ENCODE results near the gene NUCKS1.
"Not testable (repeated sequence)": the region's sequence is repeated elsewhere in the genome, so short reads cannot be mapped to it uniquely, and the experiment has no call there.

Gene NUCKS1

GRCh38 chr1:205733438-205734175 lies 16.4 kb downstream of the NUCKS1 start:
- no peak for DNase-seq (ENCODE audit: low read depth, low spot score)

GRCh38 chr1:205729945-205730610 lies 19.9 kb downstream of the NUCKS1 start:
- no peak for DNase-seq (ENCODE audit: low read depth, low spot score)

- no peak for DNase-seq (ENCODE audit: low read depth, low spot score)
These were observed 23.3 kb downstream of the NUCKS1 start for GRCh38 chr1:205726619-205727125.

GRCh38 chr1:205725514-205725913 lies 24.5 kb downstream of the NUCKS1 start:
- no peak for DNase-seq (ENCODE audit: low read depth, low spot score)

- not testable (repeated sequence) for DNase-seq (ENCODE audit: low read depth, low spot score)
These were observed 29.2 kb downstream of the NUCKS1 start for GRCh38 chr1:205720740-205721139.

- no peak for DNase-seq (ENCODE audit: low read depth, low spot score)
These were observed 30.2 kb downstream of the NUCKS1 start for GRCh38 chr1:205719762-205720161.

GRCh38 chr1:205719015-205719414 lies 31.0 kb downstream of the NUCKS1 start:
- DNase-seq (ENCODE audit: low read depth, low spot score) = no peak

GRCh38 chr1:205716371-205717132 lies 33.4 kb downstream of the NUCKS1 start:
- DNase-seq (ENCODE audit: low read depth, low spot score) = no peak

GRCh38 chr1:205715628-205716027 lies 34.4 kb downstream of the NUCKS1 start:
- no peak for DNase-seq (ENCODE audit: low read depth, low spot score)

- no peak for DNase-seq (ENCODE audit: low read depth, low spot score)
These were observed 35.1 kb downstream of the NUCKS1 start for GRCh38 chr1:205714906-205715246.

GRCh38 chr1:205714190-205714905 lies 35.6 kb downstream of the NUCKS1 start:
- no peak for DNase-seq (ENCODE audit: low read depth, low spot score)

GRCh38 chr1:205711105-205712048 lies 38.6 kb downstream of the NUCKS1 start:
- peak; percentile 30 for DNase-seq (ENCODE audit: low read depth, low spot score)

GRCh38 chr1:205710201-205711062 lies 39.5 kb downstream of the NUCKS1 start:
- no peak for DNase-seq (ENCODE audit: low read depth, low spot score)

- DNase-seq (ENCODE audit: low read depth, low spot score) = no peak
These were observed 40.3 kb downstream of the NUCKS1 start for GRCh38 chr1:205709640-205710039.

GRCh38 chr1:205709059-205709398 lies 41.0 kb downstream of the NUCKS1 start:
- DNase-seq (ENCODE audit: low read depth, low spot score) = no peak

- DNase-seq (ENCODE audit: low read depth, low spot score) = no peak
These were observed 43.1 kb downstream of the NUCKS1 start for GRCh38 chr1:205706601-205707502.

- no peak for DNase-seq (ENCODE audit: low read depth, low spot score)
These were observed 45.1 kb downstream of the NUCKS1 start for GRCh38 chr1:205704903-205705302.

- DNase-seq (ENCODE audit: low read depth, low spot score) = no peak
These were observed 46.9 kb downstream of the NUCKS1 start for GRCh38 chr1:205703072-205703471.

GRCh38 chr1:205701891-205702290 lies 48.1 kb downstream of the NUCKS1 start:
- no peak for DNase-seq (ENCODE audit: low read depth, low spot score)

All from activated naive CD8-positive, alpha-beta T cell treated with anti-CD3 and anti-CD28 coated beads, Interleukin-2, amount 50 U/mL, for 16 hours (primary cell).